ENCODE data around the gene BBS9.

The BBS9 gene

GRCh38 chr7:33128631-33128989 lies 754 bp upstream of the BBS9 start:
- no peak for DNase-seq

DNA sequence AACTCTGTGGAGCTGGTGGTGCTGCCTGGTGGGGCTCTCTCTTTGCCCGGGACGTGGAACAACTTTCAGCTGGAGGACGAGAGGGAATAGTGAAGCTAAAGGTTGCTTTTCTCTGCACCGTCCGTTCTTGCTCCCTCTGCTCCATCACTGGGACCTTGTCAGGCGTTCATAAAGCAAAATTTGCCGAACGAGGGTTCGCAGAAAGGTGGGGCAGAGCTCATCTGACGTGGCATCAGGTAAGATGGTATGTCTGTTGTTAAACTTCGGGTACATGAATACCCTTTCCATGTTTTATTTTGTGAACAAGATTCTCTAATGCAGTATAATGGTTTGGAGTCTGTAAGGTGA lies 416 bp downstream of the BBS9 start:
- DNase-seq, result no peak

DNA sequence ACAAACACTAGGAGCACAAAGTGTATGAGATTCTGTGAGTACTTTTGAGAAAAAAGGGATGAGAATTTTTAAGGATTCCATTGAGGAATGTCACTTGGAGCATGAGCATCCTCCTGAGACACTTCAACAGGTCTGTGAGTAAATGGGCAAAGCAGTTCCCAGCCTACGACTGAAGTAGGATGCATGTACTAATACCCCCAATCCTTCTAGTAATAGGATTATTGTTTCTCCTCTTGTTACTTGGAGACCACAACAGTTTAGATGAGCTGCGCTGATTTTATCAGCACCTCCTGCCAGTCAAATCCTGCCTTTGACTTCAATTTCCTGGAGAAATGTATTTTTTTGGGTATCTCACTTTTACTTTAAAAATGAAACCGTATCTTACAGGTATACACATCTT lies 820 bp downstream of the BBS9 start:
- DNase-seq, result peak in 2 of 6 experiments; percentile 5 to 6

DNA sequence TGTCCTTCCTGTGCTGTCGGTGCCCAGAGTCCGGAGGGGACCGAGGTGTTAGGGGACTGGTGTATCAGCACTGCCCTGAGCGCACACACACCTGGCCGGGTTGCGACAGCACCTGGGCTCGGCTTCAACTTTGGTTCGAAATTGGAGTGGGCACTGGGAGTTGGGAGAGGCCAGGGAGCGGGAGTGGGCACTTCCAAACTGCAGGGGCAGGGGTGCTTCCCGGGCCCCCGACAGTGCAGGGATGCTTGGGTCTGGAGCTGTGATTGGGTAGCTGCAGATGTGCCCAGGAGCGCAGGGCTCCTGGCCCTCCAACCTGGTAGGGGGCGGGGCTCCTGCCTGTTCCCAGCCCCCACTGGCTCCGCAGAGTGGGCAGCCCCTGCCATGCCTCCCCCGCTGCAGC lies 7.7 kb downstream of the BBS9 start:
- no peak for DNase-seq

- DNase-seq, result no peak
These were observed 13.2 kb downstream of the BBS9 start for GRCh38 chr7:33142585-33142984.

DNA sequence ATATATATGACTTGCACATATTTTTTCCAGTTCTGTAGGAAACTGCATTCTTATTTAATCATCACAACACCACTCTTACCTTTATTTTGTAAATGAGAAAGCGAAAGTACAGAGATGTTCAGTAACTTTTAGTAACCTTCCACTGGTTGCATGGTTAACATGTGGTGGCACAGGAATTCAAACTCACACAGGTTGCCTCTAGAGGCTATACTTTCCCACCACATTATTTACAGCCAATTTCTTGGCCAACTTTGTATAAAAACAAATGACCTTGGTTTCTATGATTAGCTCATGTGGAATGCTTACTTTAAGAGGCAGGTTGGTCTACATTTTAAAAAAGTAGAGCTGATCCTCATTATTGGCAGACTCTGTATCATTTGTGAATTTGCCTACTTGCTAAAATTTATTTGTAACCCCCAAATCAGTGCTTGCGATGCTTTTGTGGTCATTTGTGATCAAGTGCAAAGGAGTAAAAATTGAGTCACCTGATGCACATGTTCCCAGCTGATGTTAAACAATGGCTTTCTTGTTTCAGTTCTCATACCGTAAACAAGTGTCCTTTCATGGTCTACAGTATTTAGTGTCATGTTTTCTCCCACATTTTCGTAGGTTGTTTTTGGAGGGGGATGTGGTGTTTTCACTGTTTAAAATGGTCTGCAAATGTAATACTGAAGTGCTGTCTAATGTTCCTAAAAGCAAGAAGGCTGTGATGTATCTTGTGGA lies 14.8 kb downstream of the BBS9 start:
- no peak for DNase-seq

- no peak for DNase-seq
These were observed 15.8 kb downstream of the BBS9 start for GRCh38 chr7:33145156-33145555.

- DNase-seq, result no peak
These were observed 22.7 kb downstream of the BBS9 start for GRCh38 chr7:33152087-33152486.

DNA sequence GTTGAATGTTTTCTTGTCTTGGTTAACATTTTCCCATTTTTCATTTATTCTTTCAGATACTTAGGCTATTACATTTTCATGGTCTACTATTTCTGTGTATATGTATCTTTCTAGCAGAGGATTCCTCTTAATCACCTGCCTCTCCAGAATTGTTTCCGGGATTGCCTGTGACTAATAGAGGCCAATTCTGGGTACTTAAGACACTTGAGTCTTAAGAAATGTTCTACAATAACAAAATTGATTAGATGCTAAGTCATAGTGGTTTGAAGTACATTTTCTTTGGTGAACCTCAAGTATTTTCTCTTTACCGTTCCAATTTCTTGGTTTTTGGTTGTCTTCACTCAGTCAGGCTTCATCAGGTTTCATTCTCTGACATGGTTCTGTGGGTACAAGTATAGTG lies 26.4 kb downstream of the BBS9 start:
- DNase-seq, result no peak

GRCh38 chr7:33156441-33156840 lies 27.1 kb downstream of the BBS9 start:
- DNase-seq, result no peak

- no peak for DNase-seq
These were observed 27.9 kb downstream of the BBS9 start for GRCh38 chr7:33157311-33157710.

GRCh38 chr7:33157781-33158180 lies 28.4 kb downstream of the BBS9 start:
- no peak for DNase-seq

DNA sequence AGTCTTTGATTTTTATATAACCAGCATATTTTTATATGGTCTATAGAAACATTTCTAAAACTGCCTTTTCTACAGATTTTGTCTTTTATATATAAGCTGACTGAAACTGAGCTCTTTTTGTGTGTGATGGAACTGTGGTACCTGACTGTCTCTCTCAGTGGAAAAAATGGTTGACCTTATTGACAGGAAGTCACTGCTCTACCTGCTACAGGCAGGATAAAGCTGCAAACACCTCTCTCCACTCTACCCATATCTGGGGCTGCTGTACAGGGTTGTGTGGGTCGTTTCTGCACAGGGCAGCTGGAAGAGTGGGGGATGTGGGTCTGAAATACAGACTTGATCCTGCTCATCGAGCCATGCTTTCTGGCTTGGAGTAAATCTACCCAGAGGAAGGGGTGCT lies 48.5 kb downstream of the BBS9 start:
- DNase-seq, result no peak

- no peak for DNase-seq
These were observed 50.2 kb downstream of the BBS9 start for GRCh38 chr7:33179519-33179918.

DNA sequence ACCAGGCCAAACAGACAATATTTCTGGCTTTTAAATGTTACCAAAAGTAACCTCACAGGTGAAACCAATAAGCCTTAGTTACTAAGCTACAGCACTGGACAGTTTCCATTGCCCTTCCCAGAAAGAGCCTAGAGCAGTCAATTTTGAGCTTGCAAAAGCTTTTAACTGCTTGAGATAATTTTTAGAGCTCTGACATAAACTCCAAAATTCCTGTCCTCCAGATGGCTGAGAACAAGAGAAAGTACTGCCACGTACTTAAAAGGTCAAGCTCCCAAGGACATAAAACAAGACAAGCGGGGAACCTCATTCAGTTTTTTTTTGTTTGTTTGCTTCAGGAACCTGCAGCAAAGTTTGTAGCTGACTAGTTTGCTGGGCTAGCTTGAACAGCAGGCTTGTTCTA lies 54.1 kb downstream of the BBS9 start:
- no peak for DNase-seq

DNA sequence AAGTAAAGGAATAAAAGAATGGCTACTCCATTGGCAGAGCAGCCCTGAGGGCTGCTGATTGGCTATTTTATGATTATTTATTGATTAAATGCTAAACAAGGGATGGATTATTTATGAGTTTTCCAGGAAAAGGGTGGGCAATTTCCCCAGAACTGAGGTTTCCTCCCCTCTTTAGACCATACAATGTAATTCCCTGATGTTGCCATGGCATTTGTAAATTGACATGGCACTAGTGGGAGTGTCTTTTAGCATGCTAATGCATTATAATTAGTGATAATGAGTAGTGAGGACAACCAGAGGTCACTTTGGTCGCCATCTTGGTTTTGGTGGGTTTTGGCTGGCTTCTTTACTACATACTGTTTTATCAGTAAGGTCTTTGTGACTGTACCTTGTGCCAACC lies 55.5 kb downstream of the BBS9 start:
- DNase-seq, result no peak

DNA sequence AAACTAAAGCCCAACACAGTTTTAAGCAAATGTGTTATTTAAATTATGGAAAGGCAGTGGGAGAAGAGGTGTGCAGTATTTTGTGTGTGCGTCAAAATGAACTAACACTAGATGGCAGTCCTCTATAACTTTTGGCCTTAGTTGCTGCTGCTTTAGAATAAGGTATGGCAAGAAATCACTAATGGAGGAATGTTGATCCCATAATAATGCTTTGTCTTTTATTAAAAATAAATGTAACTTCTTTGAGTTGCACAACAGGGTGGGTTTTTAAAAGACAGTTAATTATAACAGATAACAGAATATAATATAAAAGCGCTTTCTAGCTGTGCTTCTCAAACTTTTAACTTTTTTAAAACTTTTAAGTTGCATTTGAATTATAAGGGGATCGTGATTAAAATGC lies 56.4 kb downstream of the BBS9 start:
- DNase-seq, result peak in 2 of 6 experiments; percentile 8 to 31

DNA sequence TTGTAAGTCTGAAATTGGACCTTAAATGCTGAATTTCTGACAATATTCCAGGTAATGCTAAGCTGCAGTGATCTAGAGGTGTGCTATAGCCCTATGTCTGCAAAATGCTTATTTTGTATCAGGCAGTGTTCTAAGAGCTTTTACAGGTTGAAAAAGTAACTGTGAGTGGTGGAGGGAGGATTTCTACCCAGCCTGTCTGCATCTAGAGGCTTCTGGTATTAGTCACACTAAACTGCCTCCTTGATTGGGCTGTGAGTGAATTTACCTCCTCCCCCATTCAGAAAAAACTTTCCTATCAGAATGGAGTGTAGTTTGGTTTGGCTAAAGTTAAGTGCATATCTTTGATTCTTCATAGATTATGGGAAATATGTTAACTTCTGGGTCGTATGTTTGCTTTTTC lies 56.8 kb downstream of the BBS9 start:
- no peak for DNase-seq

DNA sequence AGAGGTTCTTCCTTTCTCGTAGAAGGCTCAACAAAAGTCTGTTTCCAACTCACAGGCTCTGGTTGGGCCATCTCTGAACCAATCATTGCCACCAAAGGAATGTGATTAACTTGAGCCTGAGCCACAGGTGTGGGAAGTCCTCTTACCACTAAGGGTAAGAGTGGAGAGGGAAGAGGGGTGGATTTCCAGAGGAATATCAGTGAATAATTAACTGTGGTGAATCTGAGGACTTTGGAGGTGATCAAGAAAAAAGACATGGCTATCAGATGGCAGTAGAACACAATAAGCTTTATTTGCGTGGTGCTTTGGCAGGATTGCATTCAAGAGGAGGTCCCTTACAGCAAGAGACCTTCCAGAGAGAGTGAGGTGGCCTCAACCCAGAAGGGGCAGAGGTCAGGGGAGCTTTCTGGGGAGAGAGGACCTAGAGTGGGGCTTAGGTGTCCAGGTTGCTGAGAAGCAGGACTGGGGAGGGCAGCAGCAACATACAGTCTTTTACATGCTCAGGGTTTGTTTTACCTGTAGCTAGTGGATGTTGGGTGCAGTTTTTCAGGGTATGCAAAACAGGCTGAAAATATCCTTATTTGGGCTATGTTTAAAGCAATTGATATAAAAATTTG lies 61.4 kb downstream of the BBS9 start:
- DNase-seq, result no peak

- peak in 1 of 6 experiments; percentile 3 for DNase-seq
These were observed 62.0 kb downstream of the BBS9 start for GRCh38 chr7:33191340-33191739.

DNA sequence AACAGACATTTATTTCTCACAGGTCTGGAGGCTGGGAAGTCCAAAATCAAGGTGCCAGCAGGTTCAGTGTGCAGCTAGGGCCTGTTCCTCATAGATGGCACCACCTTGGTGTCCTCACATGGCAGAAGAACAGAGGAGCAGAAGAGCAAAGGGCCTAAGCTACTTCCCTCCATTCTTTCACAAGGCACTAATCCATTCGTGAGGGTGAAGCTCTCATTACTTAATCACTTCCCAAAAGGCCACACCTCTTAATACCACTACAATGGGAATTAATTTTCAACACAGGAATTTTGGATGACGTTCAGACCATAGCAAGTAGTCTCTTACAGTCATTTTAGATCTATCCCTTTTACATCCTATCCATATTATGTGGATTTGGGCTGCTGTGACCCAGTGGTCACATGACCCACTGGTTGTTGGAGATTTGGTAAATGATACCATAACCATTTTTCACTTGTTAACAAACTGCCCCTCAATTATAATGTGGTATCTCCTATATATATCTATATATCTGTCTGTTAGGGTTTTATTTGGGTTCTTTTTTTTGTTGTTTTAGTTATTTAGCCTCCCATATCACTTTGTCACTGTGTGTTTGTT lies 63.4 kb downstream of the BBS9 start:
- no peak for DNase-seq

DNA sequence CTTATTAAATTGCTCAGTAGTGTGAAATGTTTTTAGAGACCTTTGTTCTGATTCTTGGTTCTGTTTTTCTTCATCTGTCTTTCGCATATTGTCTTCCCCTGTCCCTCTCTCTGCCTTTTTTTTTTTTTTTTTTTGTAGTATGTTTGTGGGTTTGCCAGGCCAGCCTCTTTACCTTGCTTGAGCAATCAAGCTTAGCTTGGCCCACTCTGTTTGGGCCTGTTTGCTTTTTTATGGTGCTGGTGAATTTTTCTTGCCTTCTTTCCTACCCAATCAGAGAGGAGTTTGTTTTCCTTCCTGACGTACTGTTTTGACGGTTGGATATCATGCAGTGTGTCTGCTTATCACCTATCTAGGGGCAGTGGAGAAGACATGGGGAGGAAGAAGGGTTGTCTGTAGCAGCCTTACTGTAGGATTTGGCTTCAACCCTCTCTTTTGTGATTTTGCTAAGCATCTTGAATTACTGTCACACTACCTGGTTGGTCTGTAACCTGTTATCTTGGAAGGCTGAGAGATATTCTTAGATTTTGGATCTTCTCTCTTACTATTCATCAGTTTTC lies 64.0 kb downstream of the BBS9 start:
- no peak for DNase-seq

DNA sequence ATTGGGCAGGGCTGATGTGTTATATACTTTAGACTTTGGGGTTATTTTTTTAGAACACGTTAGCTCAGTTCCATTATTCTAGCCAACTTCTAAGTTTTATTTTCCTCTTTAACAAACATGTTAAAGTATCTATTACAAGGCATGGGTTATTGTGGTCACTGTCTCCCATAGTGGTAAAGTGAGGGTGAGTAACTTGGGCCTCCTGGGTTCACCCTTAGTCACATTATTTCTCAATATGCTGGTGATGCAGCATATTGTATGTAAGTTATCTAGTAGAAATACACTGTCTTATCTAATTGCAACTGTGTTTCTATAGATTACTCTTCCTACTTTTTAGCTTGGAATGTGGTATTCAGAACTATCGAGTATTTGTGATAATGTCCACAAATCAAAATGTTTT lies 65.9 kb downstream of the BBS9 start:
- no peak for DNase-seq

DNA sequence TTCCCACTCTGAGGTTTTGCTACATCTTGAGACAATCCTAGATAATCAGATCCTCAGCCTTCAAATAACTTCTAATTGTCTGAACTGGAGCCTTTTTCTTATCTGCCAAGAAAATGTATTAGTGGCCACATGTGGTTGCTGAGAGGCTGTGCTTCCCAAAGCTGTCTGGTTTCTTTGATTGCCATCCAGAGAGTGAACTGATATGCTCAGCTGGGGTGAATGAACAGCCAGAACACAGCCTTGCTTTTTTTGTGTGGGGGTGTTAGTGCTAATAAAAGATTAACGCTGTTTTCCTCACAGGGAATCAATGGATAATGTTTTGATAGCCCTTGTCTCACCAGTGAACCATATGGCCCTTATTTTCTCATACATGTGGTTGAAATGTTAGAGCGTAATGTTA lies 66.9 kb downstream of the BBS9 start:
- no peak for DNase-seq

DNA sequence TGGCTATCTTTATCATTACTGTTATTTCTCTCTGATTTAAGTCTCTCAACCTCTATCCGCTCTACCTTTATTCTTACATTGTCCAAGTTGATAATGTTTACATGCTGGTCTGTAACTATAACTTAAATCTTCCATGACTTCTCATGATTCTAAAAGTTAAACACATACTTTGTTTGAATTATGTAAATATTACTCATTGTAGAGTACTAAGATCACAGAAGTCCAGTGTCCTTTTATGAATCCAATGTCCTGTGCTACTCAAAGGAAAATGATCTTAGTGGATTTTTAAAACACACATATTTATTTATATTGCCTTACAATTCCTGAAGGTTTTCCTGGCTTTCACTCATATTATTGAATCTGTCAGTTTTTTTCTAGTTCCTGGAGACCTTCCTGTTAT lies 70.9 kb downstream of the BBS9 start:
- no peak for DNase-seq
